KOPT-K1 (cell line): ENCODE data around the gene TCF4.

Experiments
- H3K27ac ChIP-seq: fragments of 200-600 bp; sonication (generic); 2 replicates; pipeline ENCODE4 v1.5.1; 2016; ENCODE audit warnings: antibody characterized with exemption, mild to moderate bottlenecking, low read depth, low read length; ENCODE audit not compliant: poor library complexity, severe bottlenecking
- H3K36me3 ChIP-seq: fragments of 200-600 bp; sonication (generic); 2 replicates; pipeline ENCODE4 v1.5.1; 2017; ENCODE audit warnings: antibody characterized with exemption, mild to moderate bottlenecking, low read length, moderate library complexity; ENCODE audit not compliant: insufficient read depth
- H3K9me3 ChIP-seq: fragments of 200-600 bp; sonication (generic); 2 replicates; pipeline ENCODE4 v1.5.1; 2017; ENCODE audit warnings: antibody characterized with exemption, low read length, mild to moderate bottlenecking; ENCODE audit not compliant: insufficient read depth, poor library complexity, severe bottlenecking

Gene TCF4

GRCh38 chr18:55403421-55403949 lies 184.5 kb downstream of the TCF4 start:
- H3K36me3 ChIP-seq: no peaks in the 10 kb centered on the region
- no peak overlapping the region for H3K27ac ChIP-seq
- H3K9me3 ChIP-seq: no peaks in the 10 kb centered on the region

- Histone ChIP-seq H3K36me3 (no peaks in the 10 kb centered on the region), H3K27ac (no peak overlapping the region), H3K9me3 (no peaks in the 10 kb centered on the region)
Measured at GRCh38 chr18:55402731-55403405, 185.1 kb downstream of the TCF4 start.

- H3K36me3 ChIP-seq: no peaks in the 10 kb centered on the region
- H3K9me3 ChIP-seq: no peaks in the 10 kb centered on the region
- H3K27ac ChIP-seq: no peak overlapping the region
Measured at GRCh38 chr18:55401638-55402191, 186.3 kb downstream of the TCF4 start.

DNA sequence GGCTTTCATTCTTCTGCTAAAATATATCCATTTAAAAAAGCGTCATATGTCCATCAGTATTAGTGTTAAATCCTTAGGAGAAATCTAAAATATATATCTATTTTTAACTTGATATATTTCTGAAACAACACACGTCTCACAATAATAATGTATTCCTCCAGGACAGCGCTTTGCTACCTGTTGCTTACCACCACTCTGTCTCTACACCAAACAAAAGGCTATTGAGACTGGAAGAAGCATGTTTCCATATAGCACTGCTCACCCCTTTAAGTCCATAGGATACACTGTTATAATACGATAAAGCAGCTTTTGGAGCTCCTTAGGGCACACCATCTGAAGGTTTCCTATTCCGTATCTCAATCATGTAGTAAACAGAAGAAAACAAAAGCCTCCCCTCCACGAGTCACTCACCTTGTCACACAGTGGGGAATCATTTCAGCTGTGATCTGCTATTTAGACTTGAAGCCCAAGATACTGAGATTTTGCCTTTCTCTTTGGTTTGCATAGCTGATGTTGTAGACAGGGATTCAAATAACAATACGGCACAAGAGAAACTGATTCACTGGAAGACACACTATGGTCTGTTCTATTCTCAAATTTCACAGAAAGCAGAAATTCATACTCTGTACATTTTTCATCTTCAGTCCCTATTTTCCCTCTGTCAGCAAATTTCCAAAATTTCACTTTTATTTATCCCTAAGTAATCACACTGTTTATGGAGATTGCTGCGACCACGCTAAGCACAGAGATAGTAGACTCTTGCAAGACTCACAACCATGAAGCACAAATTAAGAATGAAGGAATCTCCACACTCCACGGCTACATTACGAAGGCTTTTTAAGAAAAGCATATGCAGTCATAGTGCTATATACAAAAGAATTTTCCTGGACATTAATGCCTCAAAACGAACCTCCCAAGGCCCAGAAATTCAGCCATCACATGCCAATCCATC lies 187.1 kb downstream of the TCF4 start:
- Histone ChIP-seq H3K36me3 (no peaks in the 10 kb centered on the region), H3K27ac (no peak overlapping the region), H3K9me3 (no peaks in the 10 kb centered on the region)

GRCh38 chr18:55400081-55400480 lies 187.9 kb downstream of the TCF4 start:
- Histone ChIP-seq H3K9me3 (no peaks in the 10 kb centered on the region), H3K36me3 (no peaks in the 10 kb centered on the region), H3K27ac (no peak overlapping the region)

- no peaks in the 10 kb centered on the region for H3K36me3 ChIP-seq
- no peak overlapping the region for H3K27ac ChIP-seq
- no peaks in the 10 kb centered on the region for H3K9me3 ChIP-seq
Measured at GRCh38 chr18:55398858-55399257, 189.1 kb downstream of the TCF4 start.

DNA sequence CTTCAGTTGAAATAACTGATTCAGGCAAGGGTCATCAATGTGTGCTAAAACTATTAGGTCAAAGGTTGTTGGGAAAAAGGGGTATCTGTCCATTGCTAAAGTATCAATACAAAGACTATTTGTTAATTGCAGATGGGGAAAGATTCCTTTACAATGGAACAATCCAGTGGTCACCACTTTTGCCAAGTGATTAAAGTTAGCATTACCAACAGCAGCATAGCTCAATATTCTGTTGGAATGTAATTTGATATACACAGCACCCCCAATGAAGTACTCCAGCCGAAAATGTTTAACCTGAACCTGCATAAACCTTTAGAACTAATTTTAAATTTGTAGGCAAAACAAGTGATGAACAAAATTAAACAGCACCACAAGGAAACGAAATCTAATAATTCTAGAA lies 191.0 kb downstream of the TCF4 start:
- H3K9me3 ChIP-seq: no peaks in the 10 kb centered on the region
- H3K27ac ChIP-seq: no peak overlapping the region
- no peaks in the 10 kb centered on the region for H3K36me3 ChIP-seq

- no peaks in the 10 kb centered on the region for H3K9me3 ChIP-seq
- no peaks in the 10 kb centered on the region for H3K36me3 ChIP-seq
- H3K27ac ChIP-seq: no peak overlapping the region
Measured at GRCh38 chr18:55396267-55396905, 191.6 kb downstream of the TCF4 start.

GRCh38 chr18:55395799-55396198 lies 192.2 kb downstream of the TCF4 start:
- no peaks in the 10 kb centered on the region for H3K9me3 ChIP-seq
- no peak overlapping the region for H3K27ac ChIP-seq
- H3K36me3 ChIP-seq: no peaks in the 10 kb centered on the region

DNA sequence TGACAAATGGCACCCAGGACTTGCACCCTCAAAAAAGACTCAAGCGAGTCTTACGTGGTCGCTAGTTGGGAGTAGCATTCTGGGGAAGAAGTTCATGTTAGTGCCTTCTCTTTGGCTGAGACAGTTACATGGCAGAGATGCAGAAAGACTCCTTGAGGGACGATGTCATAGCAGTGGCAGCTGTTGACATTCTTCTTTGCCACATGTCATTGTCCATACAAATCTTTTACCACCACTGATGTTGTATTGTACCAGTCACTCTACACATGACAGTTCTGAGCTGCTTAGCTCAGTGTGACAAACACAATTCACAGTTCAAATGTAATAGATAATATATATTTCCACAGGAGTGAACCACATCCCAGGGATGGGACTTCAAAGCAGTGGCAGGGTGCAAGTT lies 197.1 kb downstream of the TCF4 start:
- H3K36me3 ChIP-seq: no peaks in the 10 kb centered on the region
- H3K9me3 ChIP-seq: no peaks in the 10 kb centered on the region

GRCh38 chr18:55387139-55387984 lies 200.6 kb downstream of the TCF4 start:
- no peaks in the 10 kb centered on the region for H3K9me3 ChIP-seq
- H3K36me3 ChIP-seq: no peaks in the 10 kb centered on the region
- no peak overlapping the region for H3K27ac ChIP-seq

More for the DNA sequence above, 197.1 kb downstream of the TCF4 start:
- no peak overlapping the region for H3K27ac ChIP-seq

DNA sequence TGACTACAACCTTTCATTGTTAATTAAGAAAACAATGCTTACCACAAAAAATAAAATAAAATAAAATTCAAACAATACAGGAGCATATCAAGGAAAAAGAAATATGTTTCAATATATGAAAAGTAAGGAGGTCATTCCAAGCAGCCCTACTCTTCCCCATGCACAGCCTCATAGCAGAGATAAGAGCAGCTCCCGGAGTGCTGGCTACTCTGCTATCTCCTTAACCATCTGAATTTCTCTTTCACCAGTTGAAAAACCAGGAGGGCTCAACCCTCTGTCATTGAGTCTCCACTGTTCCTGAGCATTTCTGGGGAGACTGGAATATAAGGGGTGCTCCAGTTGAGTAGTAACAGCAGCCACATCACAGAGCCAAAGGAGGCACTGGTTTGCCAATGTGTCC lies 201.4 kb downstream of the TCF4 start:
- no peak overlapping the region for H3K27ac ChIP-seq
- H3K9me3 ChIP-seq: no peaks in the 10 kb centered on the region
- H3K36me3 ChIP-seq: no peaks in the 10 kb centered on the region

GRCh38 chr18:55385770-55386169 lies 202.2 kb downstream of the TCF4 start:
- H3K9me3 ChIP-seq: no peaks in the 10 kb centered on the region
- H3K36me3 ChIP-seq: no peaks in the 10 kb centered on the region
- no peak overlapping the region for H3K27ac ChIP-seq

- H3K36me3 ChIP-seq: no peaks in the 10 kb centered on the region
- no peak overlapping the region for H3K27ac ChIP-seq
- no peaks in the 10 kb centered on the region for H3K9me3 ChIP-seq
Measured at GRCh38 chr18:55384551-55385275, 203.3 kb downstream of the TCF4 start.
